K562 (cell line): Measurements from ENCODE around the gene TMEM252. TPM values are rescaled to one million over a fixed set of nuclear protein-coding genes. Genes with fewer than 3 reads are reported as not detected.

Source experiments
- HMG20A ChIP-seq: fragments of 450-650 bp; formaldehyde crosslinking; conservative IDR thresholded peaks from 2 replicates; pipeline ENCODE4 v1.4.0; 2020; ENCODE audit warnings: mild to moderate bottlenecking, mixed read lengths
- NCOA1 ChIP-seq: fragments of 450-650 bp; IDR thresholded peaks from 2 replicates; pipeline ENCODE4 v1.6.1; 2016; ENCODE audit warnings: low read depth
- NFE2 ChIP-seq: IDR thresholded peaks from 2 replicates; pipeline ENCODE4 v1.6.1; 2014; ENCODE audit warnings: antibody characterized with exemption, low read depth
- PREB ChIP-seq: sonication (generic); formaldehyde crosslinking; IDR thresholded peaks from 2 replicates; pipeline ENCODE4 v1.8.1; 2023; ENCODE audit warnings: mild to moderate bottlenecking, missing genetic modification reagents
- ZBTB11 ChIP-seq, 3 experiments: fragments of 200-800 bp in 1 of 3; fragments of 250-450 bp in 1 of 3; fragments of 450-650 bp in 1 of 3; sonication (Bioruptor Pico) in 1 of 3; sonication (Bioruptor generic) in 1 of 3; formaldehyde crosslinking in 1 of 3; IDR thresholded peaks; 2 replicates each; pipeline versions ENCODE4 v1.6.1 to v1.8.0; 2016 to 2022; ENCODE audit warnings: mild to moderate bottlenecking in 2 of 3, missing genetic modification characterization in 2 of 3, missing compliant biosample characterization in 1 of 3, moderate library complexity in 1 of 3
- ZHX1 ChIP-seq: fragments of 150-350 bp; conservative IDR thresholded peaks from 2 replicates; pipeline ENCODE4 v1.6.1; 2014; ENCODE audit warnings: low read length
- polyA plus RNA-seq, 8 experiments: library from polyadenylated mRNA; depleted of rRNA in 4 of 8; stranded (reverse) in 5 of 8; unstranded in 3 of 8; fragments of >200 nt; fragmentation: Nextera tagmentation in 2 of 8; fragmentation: Illumina TruSeq in 1 of 8; extraction: Ambion mirVana in 2 of 8; extraction: Trizol in 1 of 8; gene quantifications; 2 replicates each; pipeline versions ENCODE4 v1.2.1 to v1.2.3, GENCODE V29; 2011 to 2014; ENCODE audit warnings: inconsistent platforms in 1 of 8, missing spikeins in 1 of 8
- total RNA-seq, 7 experiments: library from RNA; depleted of rRNA in 6 of 7; stranded (reverse); fragments of >200 nt in 6 of 7; fragmentation: Illumina TruSeq in 2 of 7; extraction: Trizol in 2 of 7; gene quantifications; 2 replicates each; pipeline versions ENCODE4 v1.2.1 to v1.2.3, GENCODE V29; 2011 to 2021; ENCODE audit warnings: low replicate concordance in 1 of 7

The TMEM252 gene
- total and polyA plus RNA-seq, 9 of the 15 experiments (the other 6 are each of a cell fraction or from before 2014, with no cell fraction given) = not detected

GRCh38 chr9:68513981-68514380 is 26.7 kb downstream of the TMEM252 start (continued):
- TF ChIP-seq ZBTB11 (CRISPR knock-in tag; IDR thresholded peaks at IDR 0.05) (no peak), ZHX1 (no peak), HMG20A (CRISPR knock-in tag) (no peak), NCOA1 (no peak), PREB (no peak), NFE2 (no peak)
